K562 (cell line): ENCODE measurements around the gene ZDHHC8. TPM values are rescaled to one million over a fixed set of nuclear protein-coding genes. Genes with fewer than 3 reads are reported as not detected.

ENCODE experiments used
- ERF ChIP-seq: fragments of 450-650 bp; formaldehyde crosslinking; IDR thresholded peaks from 2 replicates; pipeline ENCODE4 v1.4.0; 2020; ENCODE audit warnings: mild to moderate bottlenecking, mixed read lengths
- FOSL1 ChIP-seq: fragments of 200-800 bp; sonication (Bioruptor generic); conservative IDR thresholded peaks from 2 replicates; pipeline ENCODE4 v1.6.1; 2016; ENCODE audit warnings: missing genetic modification characterization, missing compliant biosample characterization
- HLTF ChIP-seq: fragments of 450-650 bp; IDR thresholded peaks from 2 replicates; pipeline ENCODE4 v1.6.1; 2016
- MIER1 ChIP-seq: fragments of 450-650 bp; IDR thresholded peaks from 2 replicates; pipeline ENCODE4 v1.6.1; 2016; ENCODE audit warnings: antibody characterized with exemption, mild to moderate bottlenecking, low read depth
- NCOA4 ChIP-seq: fragments of 450-650 bp; IDR thresholded peaks from 2 replicates; pipeline ENCODE4 v1.6.1; 2018; ENCODE audit warnings: mild to moderate bottlenecking; ENCODE audit not compliant: partially characterized antibody
- PATZ1 ChIP-seq: fragments of 250-450 bp; sonication (Bioruptor Pico); IDR thresholded peaks from 2 replicates; pipeline ENCODE4 v1.5.0; 2020; ENCODE audit warnings: mild to moderate bottlenecking, borderline replicate concordance
- TAF9B ChIP-seq: fragments of 450-650 bp; IDR thresholded peaks from 2 replicates; pipeline ENCODE4 v1.6.1; 2018; ENCODE audit warnings: mild to moderate bottlenecking; ENCODE audit not compliant: partially characterized antibody
- ZNF212 ChIP-seq: fragments of 450-650 bp; formaldehyde crosslinking; IDR thresholded peaks from 2 replicates; pipeline ENCODE4 v1.4.0; 2020; ENCODE audit warnings: mild to moderate bottlenecking
- ZNF316 ChIP-seq: fragments of 450-650 bp; IDR thresholded peaks from 2 replicates; pipeline ENCODE4 v1.6.1; 2016
- ZNF551 ChIP-seq: fragments of 250-450 bp; sonication (Bioruptor Pico); IDR thresholded peaks from 2 replicates; pipeline ENCODE4 v1.5.0; 2021; ENCODE audit warnings: mild to moderate bottlenecking, moderate library complexity
- polyA plus RNA-seq, 8 experiments: library from polyadenylated mRNA; depleted of rRNA in 4 of 8; stranded (reverse) in 5 of 8; unstranded in 3 of 8; fragments of >200 nt; fragmentation: Nextera tagmentation in 2 of 8; fragmentation: Illumina TruSeq in 1 of 8; extraction: Ambion mirVana in 2 of 8; extraction: Trizol in 1 of 8; gene quantifications; 2 replicates each; pipeline versions ENCODE4 v1.2.1 to v1.2.3, GENCODE V29; 2011 to 2014; ENCODE audit warnings: inconsistent platforms in 1 of 8, missing spikeins in 1 of 8
- total RNA-seq, 7 experiments: library from RNA; depleted of rRNA in 6 of 7; stranded (reverse); fragments of >200 nt in 6 of 7; fragmentation: Illumina TruSeq in 2 of 7; extraction: Trizol in 2 of 7; gene quantifications; 2 replicates each; pipeline versions ENCODE4 v1.2.1 to v1.2.3, GENCODE V29; 2011 to 2021; ENCODE audit warnings: low replicate concordance in 1 of 7
- TF ChIP-seq, protein P1 (sequence below): sonication (generic); formaldehyde crosslinking; IDR thresholded peaks from 2 replicates; pipeline ENCODE4 v1.8.1; 2023; ENCODE audit warnings: missing genetic modification reagents, mild to moderate bottlenecking, borderline replicate concordance
- TF ChIP-seq, protein P2 (sequence below): fragments of 250-450 bp; sonication (Bioruptor Pico); IDR thresholded peaks from 2 replicates; pipeline ENCODE4 v1.5.1; 2021; ENCODE audit warnings: mild to moderate bottlenecking
- TF ChIP-seq, protein P3 (sequence below), 2 experiments: IDR thresholded peaks; 2 replicates each; pipeline ENCODE4 v1.6.1; 2012; ENCODE audit warnings: improper control_type of control experiment in 2 of 2, low read depth in 2 of 2, low read length in 2 of 2, borderline replicate concordance in 1 of 2
- TF ChIP-seq, protein P4 (sequence below): sonication (generic); formaldehyde crosslinking; IDR thresholded peaks from 2 replicates; pipeline ENCODE4 v1.8.0; 2022; ENCODE audit warnings: mild to moderate bottlenecking, low read depth, missing genetic modification reagents

ZDHHC8 gene
- total and polyA plus RNA-seq, 9 of the 15 experiments (the other 6 are each of a cell fraction or from before 2014, with no cell fraction given) = 0.04 to 109 (median 16.4) TPM

DNA sequence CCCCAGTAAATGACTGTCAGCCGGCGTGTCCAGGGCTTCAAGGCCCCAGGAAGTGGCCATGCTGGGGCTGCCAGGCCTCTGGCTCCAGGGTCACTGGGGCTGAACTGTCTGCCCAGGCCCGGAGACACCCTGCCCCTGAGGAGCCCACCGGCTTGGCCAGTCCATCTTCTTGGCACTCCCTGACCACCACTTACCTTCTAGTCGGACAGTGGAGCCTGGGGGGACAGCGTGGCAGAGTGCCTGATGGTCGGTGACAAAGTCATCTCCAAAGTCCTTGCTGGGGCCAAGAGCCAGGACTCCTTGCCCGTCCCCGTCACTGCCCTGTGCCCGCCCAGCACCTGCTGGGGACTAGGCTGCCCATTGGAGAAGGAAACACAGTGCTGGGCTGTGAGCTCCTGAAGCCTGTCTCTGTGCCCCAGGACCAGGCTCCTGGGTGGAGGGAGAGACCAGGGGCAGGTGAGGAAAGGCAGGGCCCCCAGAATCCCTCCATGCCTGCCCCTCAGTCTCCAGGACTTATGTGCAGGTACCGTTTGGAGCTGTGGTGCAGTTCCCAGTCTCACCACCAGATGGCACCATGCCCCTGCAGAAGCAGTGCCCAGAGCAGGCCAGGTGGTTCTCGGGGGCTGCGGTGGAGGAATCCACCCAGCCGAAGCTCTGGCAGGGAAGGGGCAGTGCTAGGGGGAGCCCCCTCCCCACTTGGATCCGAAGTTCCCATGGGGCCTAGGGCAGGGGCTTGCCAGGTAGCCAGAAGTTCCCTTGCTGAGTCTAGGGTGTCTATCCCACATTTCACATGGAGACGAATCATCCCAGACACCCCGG lies 25.2 kb downstream of the ZDHHC8 start (continued):
- TF ChIP-seq, protein P1, sequence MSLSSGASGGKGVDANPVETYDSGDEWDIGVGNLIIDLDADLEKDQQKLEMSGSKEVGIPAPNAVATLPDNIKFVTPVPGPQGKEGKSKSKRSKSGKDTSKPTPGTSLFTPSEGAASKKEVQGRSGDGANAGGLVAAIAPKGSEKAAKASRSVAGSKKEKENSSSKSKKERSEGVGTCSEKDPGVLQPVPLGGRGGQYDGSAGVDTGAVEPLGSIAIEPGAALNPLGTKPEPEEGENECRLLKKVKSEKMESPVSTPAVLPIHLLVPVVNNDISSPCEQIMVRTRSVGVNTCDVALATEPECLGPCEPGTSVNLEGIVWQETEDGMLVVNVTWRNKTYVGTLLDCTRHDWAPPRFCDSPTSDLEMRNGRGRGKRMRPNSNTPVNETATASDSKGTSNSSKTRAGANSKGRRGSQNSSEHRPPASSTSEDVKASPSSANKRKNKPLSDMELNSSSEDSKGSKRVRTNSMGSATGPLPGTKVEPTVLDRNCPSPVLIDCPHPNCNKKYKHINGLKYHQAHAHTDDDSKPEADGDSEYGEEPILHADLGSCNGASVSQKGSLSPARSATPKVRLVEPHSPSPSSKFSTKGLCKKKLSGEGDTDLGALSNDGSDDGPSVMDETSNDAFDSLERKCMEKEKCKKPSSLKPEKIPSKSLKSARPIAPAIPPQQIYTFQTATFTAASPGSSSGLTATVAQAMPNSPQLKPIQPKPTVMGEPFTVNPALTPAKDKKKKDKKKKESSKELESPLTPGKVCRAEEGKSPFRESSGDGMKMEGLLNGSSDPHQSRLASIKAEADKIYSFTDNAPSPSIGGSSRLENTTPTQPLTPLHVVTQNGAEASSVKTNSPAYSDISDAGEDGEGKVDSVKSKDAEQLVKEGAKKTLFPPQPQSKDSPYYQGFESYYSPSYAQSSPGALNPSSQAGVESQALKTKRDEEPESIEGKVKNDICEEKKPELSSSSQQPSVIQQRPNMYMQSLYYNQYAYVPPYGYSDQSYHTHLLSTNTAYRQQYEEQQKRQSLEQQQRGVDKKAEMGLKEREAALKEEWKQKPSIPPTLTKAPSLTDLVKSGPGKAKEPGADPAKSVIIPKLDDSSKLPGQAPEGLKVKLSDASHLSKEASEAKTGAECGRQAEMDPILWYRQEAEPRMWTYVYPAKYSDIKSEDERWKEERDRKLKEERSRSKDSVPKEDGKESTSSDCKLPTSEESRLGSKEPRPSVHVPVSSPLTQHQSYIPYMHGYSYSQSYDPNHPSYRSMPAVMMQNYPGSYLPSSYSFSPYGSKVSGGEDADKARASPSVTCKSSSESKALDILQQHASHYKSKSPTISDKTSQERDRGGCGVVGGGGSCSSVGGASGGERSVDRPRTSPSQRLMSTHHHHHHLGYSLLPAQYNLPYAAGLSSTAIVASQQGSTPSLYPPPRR = no peak
- TF ChIP-seq FOSL1 (tag) (no peak), ERF (CRISPR knock-in tag) (peak; percentile 83; the same call in 1 of the 2 replicates), HLTF (0 out of 2 replicates have a peak, but pooled peaks have one; percentile 62), MIER1 (no peak), TAF9B (no peak), NCOA4 (no peak), ZNF212 (CRISPR knock-in tag) (peak; percentile 55; the same call in 1 of the 2 replicates), PATZ1 (CRISPR knock-in tag) (no peak), ZNF551 (CRISPR knock-in tag) (no peak), ZNF316 (no peak)
- TF ChIP-seq, protein P2, sequence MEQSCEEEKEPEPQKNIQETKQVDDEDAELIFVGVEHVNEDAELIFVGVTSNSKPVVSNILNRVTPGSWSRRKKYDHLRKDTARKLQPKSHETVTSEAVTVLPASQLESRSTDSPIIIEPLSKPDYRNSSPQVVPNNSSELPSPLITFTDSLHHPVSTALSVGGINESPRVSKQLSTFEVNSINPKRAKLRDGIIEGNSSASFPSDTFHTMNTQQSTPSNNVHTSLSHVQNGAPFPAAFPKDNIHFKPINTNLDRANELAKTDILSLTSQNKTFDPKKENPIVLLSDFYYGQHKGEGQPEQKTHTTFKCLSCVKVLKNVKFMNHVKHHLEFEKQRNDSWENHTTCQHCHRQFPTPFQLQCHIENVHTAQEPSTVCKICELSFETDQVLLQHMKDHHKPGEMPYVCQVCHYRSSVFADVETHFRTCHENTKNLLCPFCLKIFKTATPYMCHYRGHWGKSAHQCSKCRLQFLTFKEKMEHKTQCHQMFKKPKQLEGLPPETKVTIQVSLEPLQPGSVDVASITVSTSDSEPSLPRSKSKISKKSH (CRISPR knock-in tag) = no peak
- TF ChIP-seq, protein P3, sequence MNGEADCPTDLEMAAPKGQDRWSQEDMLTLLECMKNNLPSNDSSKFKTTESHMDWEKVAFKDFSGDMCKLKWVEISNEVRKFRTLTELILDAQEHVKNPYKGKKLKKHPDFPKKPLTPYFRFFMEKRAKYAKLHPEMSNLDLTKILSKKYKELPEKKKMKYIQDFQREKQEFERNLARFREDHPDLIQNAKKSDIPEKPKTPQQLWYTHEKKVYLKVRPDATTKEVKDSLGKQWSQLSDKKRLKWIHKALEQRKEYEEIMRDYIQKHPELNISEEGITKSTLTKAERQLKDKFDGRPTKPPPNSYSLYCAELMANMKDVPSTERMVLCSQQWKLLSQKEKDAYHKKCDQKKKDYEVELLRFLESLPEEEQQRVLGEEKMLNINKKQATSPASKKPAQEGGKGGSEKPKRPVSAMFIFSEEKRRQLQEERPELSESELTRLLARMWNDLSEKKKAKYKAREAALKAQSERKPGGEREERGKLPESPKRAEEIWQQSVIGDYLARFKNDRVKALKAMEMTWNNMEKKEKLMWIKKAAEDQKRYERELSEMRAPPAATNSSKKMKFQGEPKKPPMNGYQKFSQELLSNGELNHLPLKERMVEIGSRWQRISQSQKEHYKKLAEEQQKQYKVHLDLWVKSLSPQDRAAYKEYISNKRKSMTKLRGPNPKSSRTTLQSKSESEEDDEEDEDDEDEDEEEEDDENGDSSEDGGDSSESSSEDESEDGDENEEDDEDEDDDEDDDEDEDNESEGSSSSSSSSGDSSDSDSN (IDR thresholded peaks at IDR 0.05; ENCODE audit: borderline replicate concordance in 1 of 2, low read depth in 2 of 2, low read length in 2 of 2) = 0 out of 4 replicates have a peak, but pooled peaks of 1 of the 2 experiments have one; percentile 24
- TF ChIP-seq, protein P4, sequence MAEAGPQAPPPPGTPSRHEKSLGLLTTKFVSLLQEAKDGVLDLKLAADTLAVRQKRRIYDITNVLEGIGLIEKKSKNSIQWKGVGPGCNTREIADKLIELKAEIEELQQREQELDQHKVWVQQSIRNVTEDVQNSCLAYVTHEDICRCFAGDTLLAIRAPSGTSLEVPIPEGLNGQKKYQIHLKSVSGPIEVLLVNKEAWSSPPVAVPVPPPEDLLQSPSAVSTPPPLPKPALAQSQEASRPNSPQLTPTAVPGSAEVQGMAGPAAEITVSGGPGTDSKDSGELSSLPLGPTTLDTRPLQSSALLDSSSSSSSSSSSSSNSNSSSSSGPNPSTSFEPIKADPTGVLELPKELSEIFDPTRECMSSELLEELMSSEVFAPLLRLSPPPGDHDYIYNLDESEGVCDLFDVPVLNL = 0 out of 2 replicates have a peak, but pooled peaks have one; percentile 49
